Measurements from ENCODE around the gene FAM78B. TPM values are rescaled to one million over a fixed set of nuclear protein-coding genes. Genes with fewer than 3 reads are reported as not detected.

Gene FAM78B
- total and polyA plus RNA-seq, 9 donors = 0.64 to 2.6 (median 1.4) TPM

DNA sequence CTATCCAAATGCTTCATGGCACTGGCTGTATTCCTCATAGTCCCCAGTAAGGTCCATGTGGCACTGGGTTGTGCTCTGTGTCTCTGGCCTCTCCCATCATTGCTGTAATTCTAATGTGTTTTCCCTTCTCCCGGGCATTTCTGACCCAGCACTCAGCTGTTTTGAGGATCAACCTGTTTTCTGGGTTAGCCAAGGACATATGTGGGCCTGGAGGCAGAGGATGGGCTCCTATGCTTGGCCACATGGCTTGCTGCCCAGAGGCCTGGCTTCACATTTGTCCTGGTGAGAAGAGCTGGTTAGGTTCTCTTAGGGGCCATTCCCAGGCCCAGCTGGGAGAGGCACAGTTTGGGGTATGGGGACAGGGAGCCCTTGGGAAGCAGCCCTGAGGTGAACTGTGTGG is 103.1 kb downstream of the FAM78B start:
- no peaks in the 10 kb centered on the region for H3K27me3 ChIP-seq
- no peak for DNase-seq
- H3K4me1 ChIP-seq (ENCODE audit: insufficient read depth) = no peaks in the 10 kb centered on the region
- H3K27ac ChIP-seq = no peak overlapping the region
- H3K9me3 ChIP-seq = no peaks in the 10 kb centered on the region
- intact Hi-C loops (cut with DNase I) = no loop called here
- H3K4me3 ChIP-seq = no peak overlapping the region
- TF ChIP-seq POLR2A (IDR thresholded peaks at IDR 0.05) (no peak), EP300 (IDR thresholded peaks at IDR 0.05) (no peak)
- TF ChIP-seq, protein P1, sequence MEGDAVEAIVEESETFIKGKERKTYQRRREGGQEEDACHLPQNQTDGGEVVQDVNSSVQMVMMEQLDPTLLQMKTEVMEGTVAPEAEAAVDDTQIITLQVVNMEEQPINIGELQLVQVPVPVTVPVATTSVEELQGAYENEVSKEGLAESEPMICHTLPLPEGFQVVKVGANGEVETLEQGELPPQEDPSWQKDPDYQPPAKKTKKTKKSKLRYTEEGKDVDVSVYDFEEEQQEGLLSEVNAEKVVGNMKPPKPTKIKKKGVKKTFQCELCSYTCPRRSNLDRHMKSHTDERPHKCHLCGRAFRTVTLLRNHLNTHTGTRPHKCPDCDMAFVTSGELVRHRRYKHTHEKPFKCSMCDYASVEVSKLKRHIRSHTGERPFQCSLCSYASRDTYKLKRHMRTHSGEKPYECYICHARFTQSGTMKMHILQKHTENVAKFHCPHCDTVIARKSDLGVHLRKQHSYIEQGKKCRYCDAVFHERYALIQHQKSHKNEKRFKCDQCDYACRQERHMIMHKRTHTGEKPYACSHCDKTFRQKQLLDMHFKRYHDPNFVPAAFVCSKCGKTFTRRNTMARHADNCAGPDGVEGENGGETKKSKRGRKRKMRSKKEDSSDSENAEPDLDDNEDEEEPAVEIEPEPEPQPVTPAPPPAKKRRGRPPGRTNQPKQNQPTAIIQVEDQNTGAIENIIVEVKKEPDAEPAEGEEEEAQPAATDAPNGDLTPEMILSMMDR (IDR thresholded peaks at IDR 0.05) = no peak
- WGBS, 3 donors = 35 to 62% (median 48%) methylated on average over 1 of the region's 1 CpG
- no peaks in the 10 kb centered on the region for H3K36me3 ChIP-seq

DNA sequence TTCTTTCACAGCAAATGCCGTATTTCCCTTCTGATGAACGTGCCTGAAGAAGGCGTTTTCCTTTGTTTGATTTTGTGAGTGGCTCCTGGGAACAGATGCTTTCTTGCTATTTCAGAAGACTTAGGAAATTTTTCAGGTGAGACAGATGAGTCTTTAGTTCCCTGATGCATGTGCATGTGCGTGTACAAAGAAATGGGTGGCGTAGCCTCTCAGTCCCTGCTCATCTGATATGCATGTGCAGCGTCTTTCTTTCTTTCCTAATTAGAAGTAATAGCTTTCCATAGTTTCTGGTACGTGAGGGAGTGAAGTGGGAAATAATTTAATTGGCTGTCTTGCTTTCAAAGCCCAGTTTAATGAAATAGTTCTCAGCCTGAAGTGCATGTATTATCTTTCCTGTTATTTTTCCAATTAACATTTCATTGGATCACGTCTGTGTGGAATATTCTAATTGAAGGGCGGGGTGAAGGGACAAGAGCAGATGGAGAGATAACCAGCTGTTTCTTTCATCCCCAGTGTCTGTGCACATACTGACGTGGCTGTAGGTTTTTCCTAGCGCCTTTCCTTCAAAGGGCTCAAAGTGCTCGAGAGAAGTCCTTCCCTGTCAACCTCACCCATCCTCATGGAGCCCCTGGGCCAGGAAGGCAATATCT is 104.3 kb downstream of the FAM78B start:
- Histone ChIP-seq H3K4me3 (no peak overlapping the region), H3K9me3 (no peaks in the 10 kb centered on the region), H3K27ac (no peak overlapping the region), H3K4me1 (ENCODE audit: insufficient read depth) (no peaks in the 10 kb centered on the region), H3K36me3 (no peaks in the 10 kb centered on the region), H3K27me3 (no peaks in the 10 kb centered on the region)
- 60 to 72% (median 64%) methylated on average over 12 of the region's 12 CpGs for WGBS, 3 donors
- TF ChIP-seq POLR2A (IDR thresholded peaks at IDR 0.05) = no peak
- TF ChIP-seq EP300 (IDR thresholded peaks at IDR 0.05) = no peak
- TF ChIP-seq, protein P1 (IDR thresholded peaks at IDR 0.05) = no peak
- intact Hi-C loops (cut with DNase I) = no loop called here
- DNase-seq = no peak

DNA sequence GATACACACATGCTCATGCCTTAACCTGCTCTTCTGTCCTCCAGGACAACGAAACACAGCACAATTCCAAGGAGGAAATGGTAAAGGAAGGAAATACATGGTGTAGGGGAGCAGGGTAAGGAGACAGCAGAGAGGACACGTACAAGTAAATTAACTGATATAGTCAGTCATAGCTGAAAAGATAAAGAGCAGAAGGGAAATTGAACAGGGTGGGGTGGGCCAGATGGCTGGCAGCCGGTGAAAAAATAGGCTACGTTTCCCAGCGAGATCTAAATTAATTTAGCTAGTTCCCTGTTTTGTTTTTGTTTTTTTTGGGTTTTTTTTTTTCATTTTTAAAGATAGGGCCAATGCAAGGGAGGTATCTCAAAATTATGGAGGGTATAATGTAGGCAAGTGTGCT is 109.2 kb downstream of the FAM78B start:
- intact Hi-C loops (cut with DNase I) = no loop called here
- H3K9me3 ChIP-seq = no peaks in the 10 kb centered on the region
- no peak for DNase-seq
- no peaks in the 10 kb centered on the region for H3K4me1 ChIP-seq (ENCODE audit: insufficient read depth)
- no peak overlapping the region for H3K27ac ChIP-seq
- no peaks in the 10 kb centered on the region for H3K27me3 ChIP-seq
- H3K36me3 ChIP-seq = no peaks in the 10 kb centered on the region
- no peak for TF ChIP-seq EP300 (IDR thresholded peaks at IDR 0.05)
- TF ChIP-seq POLR2A (IDR thresholded peaks at IDR 0.05) = no peak
- TF ChIP-seq, protein P1 (IDR thresholded peaks at IDR 0.05) = no peak
- WGBS, 3 donors = 50 to 54% (median 51%) methylated on average over 5 of the region's 5 CpGs
- H3K4me3 ChIP-seq = no peak overlapping the region

DNA sequence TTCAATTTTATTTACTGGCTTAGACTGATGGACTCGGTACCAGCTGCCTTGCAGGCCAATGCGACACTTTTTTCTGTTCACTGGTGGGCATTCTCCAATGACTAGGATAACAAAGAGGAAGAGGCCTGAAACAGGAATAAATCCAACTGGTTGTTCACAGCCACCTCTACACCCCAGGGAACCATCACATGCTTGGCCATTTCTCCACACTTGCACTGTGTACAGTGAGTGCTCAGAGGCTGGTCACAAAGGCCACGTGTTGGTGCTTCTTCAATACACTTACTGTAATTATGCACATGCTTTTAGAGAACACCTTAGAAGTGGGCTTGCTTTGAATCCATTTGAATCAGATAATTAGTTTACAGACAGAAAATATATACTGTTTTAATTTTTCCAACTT is 113.4 kb downstream of the FAM78B start:
- 81 to 91% (median 82%) methylated on average over 3 of the region's 3 CpGs for WGBS, 3 donors
- no peak overlapping the region for H3K4me3 ChIP-seq
- no peaks in the 10 kb centered on the region for H3K27me3 ChIP-seq
- no peaks in the 10 kb centered on the region for H3K9me3 ChIP-seq
- intact Hi-C loops (cut with DNase I) = no loop called here
- no peak overlapping the region for H3K27ac ChIP-seq
- no peak for DNase-seq
- H3K36me3 ChIP-seq = no peaks in the 10 kb centered on the region
- H3K4me1 ChIP-seq (ENCODE audit: insufficient read depth) = no peaks in the 10 kb centered on the region
- TF ChIP-seq EP300 (IDR thresholded peaks at IDR 0.05) (no peak), POLR2A (IDR thresholded peaks at IDR 0.05) (no peak)
- TF ChIP-seq, protein P1 (IDR thresholded peaks at IDR 0.05) = no peak
